HG02884 (cell line): Measurements from ENCODE around the gene STARD13.

Experiments used
- ATAC-seq: cut with Tn5 transposase; IDR thresholded peaks from one replicate; pipeline ENCODE4 v1.9.1; 2021; ENCODE audit warnings: mild to moderate bottlenecking, moderate library complexity; ENCODE audit not compliant: unreplicated experiment

Gene STARD13

GRCh38 chr13:33308863-33309262 is 23.3 kb upstream of the STARD13 start:
- ATAC-seq = no peak

GRCh38 chr13:33307843-33308242 is 22.3 kb upstream of the STARD13 start:
- no peak for ATAC-seq

- no peak for ATAC-seq
Measured at GRCh38 chr13:33303855-33304597, 18.5 kb upstream of the STARD13 start.

GRCh38 chr13:33299626-33300025 is 14.1 kb upstream of the STARD13 start:
- ATAC-seq = no peak

GRCh38 chr13:33296793-33297425 is 11.4 kb upstream of the STARD13 start:
- no peak for ATAC-seq

- ATAC-seq = no peak
Measured at GRCh38 chr13:33292712-33293111, 7.2 kb upstream of the STARD13 start.

- ATAC-seq = no peak
Measured at GRCh38 chr13:33290421-33290965, 4.9 kb upstream of the STARD13 start.

GRCh38 chr13:33289966-33290365 is 4.4 kb upstream of the STARD13 start:
- no peak for ATAC-seq

- ATAC-seq = no peak
Measured at GRCh38 chr13:33287142-33287882, 1.8 kb upstream of the STARD13 start.

GRCh38 chr13:33286128-33286527 is 573 bp upstream of the STARD13 start:
- ATAC-seq = no peak

- ATAC-seq = peak; percentile 21
Measured at GRCh38 chr13:33284916-33285315, 639 bp downstream of the STARD13 start.

GRCh38 chr13:33284031-33284430 is 1.5 kb downstream of the STARD13 start:
- ATAC-seq = no peak

GRCh38 chr13:33283195-33283911 is 2.2 kb downstream of the STARD13 start:
- no peak for ATAC-seq

- ATAC-seq = no peak
Measured at GRCh38 chr13:33281951-33282595, 3.5 kb downstream of the STARD13 start.

GRCh38 chr13:33280923-33281322 is 4.6 kb downstream of the STARD13 start:
- no peak for ATAC-seq

- ATAC-seq = no peak
Measured at GRCh38 chr13:33280279-33280905, 5.2 kb downstream of the STARD13 start.

GRCh38 chr13:33279414-33280278 is 5.9 kb downstream of the STARD13 start:
- ATAC-seq = no peak

- ATAC-seq = no peak
Measured at GRCh38 chr13:33278913-33279312, 6.6 kb downstream of the STARD13 start.

- no peak for ATAC-seq
Measured at GRCh38 chr13:33277946-33278345, 7.6 kb downstream of the STARD13 start.
